ENCODE results near the gene ECHS1.
A peak's percentile ranks its signal among the peaks of the same experiment; 100 is the strongest.
"Not testable (repeated sequence)": the region's sequence is repeated elsewhere in the genome, so short reads cannot be mapped to it uniquely, and the experiment has no call there.

ECHS1 gene

DNA sequence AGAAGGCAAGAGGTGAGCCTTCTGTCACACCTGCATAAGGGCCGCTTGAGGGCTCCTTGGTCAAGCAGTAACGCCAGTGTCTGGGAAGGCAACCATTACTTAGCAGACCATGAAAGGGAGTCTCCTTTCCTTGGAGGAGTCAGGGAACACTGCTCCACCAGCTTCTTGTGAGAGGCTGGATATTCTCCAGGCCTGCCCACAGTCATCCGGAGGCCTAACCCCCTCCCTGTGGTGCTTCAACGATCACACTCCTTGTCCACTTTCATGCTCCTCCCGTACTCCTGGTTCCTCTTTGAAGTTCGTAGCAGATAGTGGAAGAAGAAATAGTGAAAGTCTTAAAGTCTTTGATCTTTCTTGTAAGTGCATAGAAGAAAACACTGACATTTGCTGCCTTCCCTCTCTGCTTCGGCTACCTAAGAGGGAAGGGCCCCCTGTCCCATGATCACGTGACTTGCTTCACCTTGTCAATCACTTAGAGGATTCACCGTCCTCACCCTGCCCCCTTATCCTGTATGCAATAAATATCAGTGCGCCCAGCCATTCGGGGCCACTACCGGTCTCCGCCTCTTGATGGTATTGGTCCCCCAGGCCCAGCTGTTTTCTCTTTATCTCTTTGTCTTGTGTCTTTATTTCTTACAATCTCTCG is 51.0 kb downstream of the ECHS1 start:
- DNase-seq: not testable (repeated sequence)

DNA sequence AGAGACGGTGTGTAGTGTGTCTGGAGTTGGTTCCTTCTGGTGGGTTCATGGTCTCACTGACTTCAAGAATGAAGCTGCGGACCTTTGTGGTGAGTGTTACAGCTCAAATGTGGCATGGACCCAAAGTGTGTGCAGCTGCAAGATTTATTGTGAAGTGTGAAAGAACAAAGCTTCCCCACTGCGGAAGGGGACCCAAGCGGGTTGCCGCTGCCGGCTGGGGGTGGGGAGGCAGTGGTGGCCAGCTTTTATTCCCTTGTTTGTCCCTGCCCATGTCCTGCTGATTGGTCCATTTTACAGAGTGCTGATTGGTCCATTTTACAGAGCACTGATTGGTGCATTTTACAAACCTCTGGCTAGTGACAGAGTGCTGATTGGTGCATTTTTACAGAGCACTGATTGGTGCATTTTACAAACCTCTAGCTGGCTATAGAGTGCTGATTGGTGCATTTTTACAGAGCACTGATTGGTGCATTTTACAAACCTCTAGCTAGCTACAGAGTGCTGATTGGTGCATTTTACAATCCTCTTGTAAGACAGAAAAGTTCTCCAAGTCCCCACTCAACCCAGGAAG is 52.2 kb downstream of the ECHS1 start:
- not testable (repeated sequence) for DNase-seq

DNA sequence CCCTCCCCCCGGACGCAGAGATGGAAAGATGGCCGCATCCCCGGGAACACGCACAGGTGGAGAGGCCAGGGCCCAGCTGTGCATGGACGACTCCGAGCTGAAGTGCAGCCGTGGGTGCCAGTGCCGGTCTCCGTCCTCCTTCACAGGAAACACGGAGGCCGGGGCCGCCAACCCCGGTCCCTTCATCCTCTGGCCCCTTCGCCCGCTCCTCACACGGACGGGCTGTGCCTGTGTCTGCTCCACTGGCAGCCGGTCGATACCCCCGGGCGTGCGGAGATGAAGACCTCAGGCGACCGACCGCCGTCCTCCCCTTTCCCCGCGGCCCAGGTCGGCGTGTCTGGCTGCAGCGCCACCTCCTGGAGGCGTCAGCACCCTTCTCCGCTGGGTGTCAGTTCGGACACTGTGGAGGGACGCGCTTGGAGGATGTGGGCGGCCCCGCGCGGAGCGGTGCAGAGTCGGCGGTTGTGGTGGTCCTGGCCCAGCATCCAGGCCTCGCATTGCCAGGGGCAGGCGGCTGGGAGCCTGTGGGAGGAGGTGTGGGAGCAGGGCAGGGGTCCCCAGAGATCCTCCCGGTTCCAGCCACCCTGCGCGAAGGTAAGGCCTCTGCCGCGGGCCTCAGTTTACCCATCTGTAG is 54.5 kb downstream of the ECHS1 start:
- DNase-seq: peak; percentile 81

GRCh38 chr10:133316732-133317131 is 56.4 kb downstream of the ECHS1 start:
- DNase-seq: no peak

GRCh38 chr10:133316266-133316665 is 56.9 kb downstream of the ECHS1 start:
- DNase-seq: no peak

DNA sequence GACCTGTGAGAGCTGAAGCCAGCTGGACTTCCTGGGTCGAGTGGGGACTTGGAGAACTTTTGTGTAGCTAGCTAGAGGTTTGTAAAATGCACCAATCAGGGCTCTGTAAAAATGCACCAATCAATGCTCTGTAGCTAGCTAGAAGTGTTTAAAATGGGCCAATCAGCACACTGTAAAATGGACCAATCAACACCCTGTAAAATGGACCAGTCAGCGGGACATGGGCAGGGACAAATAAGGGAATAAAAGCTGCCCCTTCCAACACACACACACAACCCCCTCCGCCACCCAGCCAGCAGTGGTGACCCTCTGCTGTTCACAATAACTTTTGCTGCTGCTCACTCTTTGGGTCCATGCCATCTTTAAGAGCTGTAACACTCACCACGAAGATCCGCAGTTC is 57.3 kb downstream of the ECHS1 start:
- no peak for DNase-seq

DNA sequence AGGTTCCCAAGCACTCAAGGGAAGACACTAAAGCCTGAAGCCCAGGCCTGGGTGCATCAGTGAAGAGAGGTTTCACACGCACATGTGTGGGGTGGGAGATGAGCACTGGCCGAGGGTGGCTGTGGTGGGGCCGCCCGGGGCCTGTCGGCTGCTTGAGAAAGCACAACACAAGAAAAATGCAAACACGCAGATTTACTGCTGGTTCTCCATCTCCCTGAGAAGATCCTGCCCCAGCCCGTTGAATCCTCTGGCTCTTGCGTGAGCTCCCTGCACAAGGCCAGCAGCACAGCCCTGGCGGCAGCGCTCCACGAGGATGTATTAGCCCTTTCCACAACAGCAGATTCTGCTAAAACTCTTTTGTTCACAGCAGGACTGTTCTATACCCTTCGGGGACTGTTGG is 58.2 kb downstream of the ECHS1 start:
- DNase-seq: no peak

DNA sequence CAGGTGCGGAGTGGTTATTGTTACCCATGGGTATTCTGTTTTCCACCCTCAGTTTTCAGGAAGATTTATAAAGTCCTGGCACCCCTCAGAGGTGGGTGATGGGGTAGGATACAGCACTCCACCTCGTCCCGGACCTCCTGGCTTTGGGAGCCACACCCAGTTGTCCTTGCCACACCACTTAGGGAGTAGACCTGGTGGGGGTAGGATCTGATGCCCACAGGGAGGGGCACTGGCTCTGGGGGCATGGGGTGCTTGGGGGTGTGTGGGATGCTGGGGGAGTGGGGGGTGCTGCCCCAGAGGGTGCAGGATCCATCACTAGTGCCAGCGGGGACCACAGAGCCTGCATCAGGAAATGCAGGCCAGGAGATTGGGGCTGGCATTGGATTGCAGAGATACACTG is 60.0 kb downstream of the ECHS1 start:
- DNase-seq: no peak

GRCh38 chr10:133312769-133313145 is 60.4 kb downstream of the ECHS1 start:
- DNase-seq: no peak
